ENCODE results near the gene ADAMTS2. TPM values are rescaled to one million over a fixed set of nuclear protein-coding genes. Genes with fewer than 3 reads are reported as not detected.
A peak's percentile ranks its signal among the peaks of the same experiment; 100 is the strongest.
"Not testable (repeated sequence)": the region's sequence is repeated elsewhere in the genome, so short reads cannot be mapped to it uniquely, and the experiment has no call there.

Gene ADAMTS2
- polyA plus RNA-seq, 1 donor from 2014 or later: not detected

- Mint-ChIP-seq H3K36me3 (no peaks in the 10 kb centered on the region), H3K4me1 (peaks cover 0 to 1% (median 0%) of the 10 kb centered on the region in 3 donors), H3K27ac (no peak overlapping the region), H3K4me3 (no peak overlapping the region), H3K27me3 (peaks cover 10% of the 10 kb centered on the region), H3K9me3 (peaks cover 0 to 4% (median 2%) of the 10 kb centered on the region in 3 donors)
Measured at GRCh38 chr5:179327021-179327735, 18.1 kb downstream of the ADAMTS2 start.

DNA sequence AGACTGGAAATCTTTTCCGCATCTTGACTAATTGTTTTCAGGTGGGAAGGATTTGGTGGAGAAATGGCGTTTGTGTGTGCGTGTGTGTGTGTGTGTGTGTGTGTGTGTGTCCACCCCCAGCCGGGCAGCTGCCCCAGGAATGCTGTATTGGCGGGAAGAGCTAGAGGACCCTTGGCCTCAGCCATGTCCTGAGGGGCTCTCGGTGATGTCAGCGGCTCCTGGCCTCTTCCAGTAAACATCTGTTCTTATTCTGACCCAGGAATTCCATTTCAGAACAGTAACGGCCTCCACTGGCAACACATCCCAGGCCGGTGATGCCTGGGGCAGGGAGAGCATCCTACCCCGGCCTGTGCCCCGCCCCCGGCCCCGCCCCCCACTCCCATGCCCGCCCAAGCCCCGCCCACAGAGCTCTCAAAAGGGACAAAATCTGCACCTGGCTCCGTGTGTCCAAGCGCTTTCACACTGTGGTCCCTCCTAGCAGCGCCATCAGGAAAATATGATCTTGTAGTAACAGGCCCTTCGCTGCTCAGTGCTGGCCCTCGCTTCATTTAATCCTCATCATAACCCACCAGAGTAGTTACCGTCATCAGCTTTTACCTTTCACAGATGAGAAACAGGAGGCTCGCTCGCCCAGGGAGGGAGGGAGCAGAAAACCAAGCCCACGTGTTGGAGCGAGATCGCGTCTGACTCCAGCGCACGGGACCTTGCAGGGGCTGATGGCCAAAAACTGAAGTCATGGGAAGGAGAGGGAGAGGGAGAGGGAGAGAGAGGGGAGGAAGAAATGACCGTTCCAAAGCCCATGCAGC lies 18.9 kb downstream of the ADAMTS2 start:
- no peak overlapping the region for H3K4me3 Mint-ChIP-seq
- peaks cover 2% of the 10 kb centered on the region for H3K36me3 Mint-ChIP-seq
- no peak overlapping the region for H3K27ac Mint-ChIP-seq

DNA sequence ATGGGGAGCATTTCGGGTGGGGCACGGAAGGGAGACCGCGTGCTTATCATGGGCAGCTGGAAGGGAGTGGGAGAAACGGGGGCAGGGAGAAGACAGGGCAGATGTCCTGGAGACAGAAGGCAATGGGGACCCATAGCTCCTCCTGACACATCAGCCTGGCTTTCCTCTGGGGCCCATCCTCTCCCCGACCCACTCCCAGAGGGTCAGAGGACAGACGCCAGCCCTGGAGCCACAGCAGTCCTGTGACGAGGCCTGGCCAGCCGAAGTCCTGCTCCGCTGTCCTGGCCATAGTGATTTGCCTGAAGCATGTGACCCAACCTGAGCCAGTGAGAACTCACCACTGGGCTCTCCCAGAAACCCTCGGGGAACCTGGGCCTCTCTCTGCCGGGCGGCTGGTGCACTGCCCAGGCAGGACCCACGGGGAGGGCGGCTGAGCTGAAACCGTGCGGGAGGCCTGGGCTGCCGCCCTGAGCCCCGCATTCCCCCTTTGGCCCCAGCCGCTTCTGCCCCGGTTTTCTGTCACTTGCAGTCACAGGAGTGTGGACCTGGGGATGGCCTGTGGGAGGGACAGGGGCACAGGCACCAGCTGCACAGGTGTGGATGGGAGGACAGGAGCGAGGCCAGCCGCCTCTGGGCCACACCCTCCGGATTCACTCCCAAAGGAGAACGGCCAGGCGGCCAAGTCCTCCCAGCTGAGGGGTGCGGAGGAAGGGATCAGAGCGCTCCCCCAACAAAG lies 19.8 kb downstream of the ADAMTS2 start:
- Mint-ChIP-seq H3K9me3 (peaks cover 0 to 3% (median 2%) of the 10 kb centered on the region in 3 donors), H3K27ac (no peak overlapping the region)

More for the DNA sequence above, 18.9 kb downstream of the ADAMTS2 start:
- H3K9me3 Mint-ChIP-seq: peaks cover 0 to 3% (median 2%) of the 10 kb centered on the region in 3 donors
- H3K27me3 Mint-ChIP-seq: peaks cover 10% of the 10 kb centered on the region
- peaks cover 0 to 1% (median 0%) of the 10 kb centered on the region in 3 donors for H3K4me1 Mint-ChIP-seq

GRCh38 chr5:179324760-179325295 lies 20.4 kb downstream of the ADAMTS2 start:
- Mint-ChIP-seq H3K4me3 (no peak overlapping the region), H3K27ac (no peak overlapping the region), H3K27me3 (peaks cover 5% of the 10 kb centered on the region), H3K36me3 (peaks cover 2% of the 10 kb centered on the region), H3K4me1 (peaks cover 0 to 1% (median 0%) of the 10 kb centered on the region in 3 donors), H3K9me3 (peaks cover 0 to 3% (median 2%) of the 10 kb centered on the region in 3 donors)

More for the DNA sequence above, 19.8 kb downstream of the ADAMTS2 start:
- H3K27me3 Mint-ChIP-seq: peaks cover 9% of the 10 kb centered on the region
- H3K4me3 Mint-ChIP-seq: no peak overlapping the region
- peaks cover 0 to 1% (median 0%) of the 10 kb centered on the region in 3 donors for H3K4me1 Mint-ChIP-seq
- H3K36me3 Mint-ChIP-seq: peaks cover 2% of the 10 kb centered on the region

- not testable (repeated sequence) for H3K9me3 Mint-ChIP-seq, H3K4me3 Mint-ChIP-seq, H3K27me3 Mint-ChIP-seq, H3K27ac Mint-ChIP-seq, H3K36me3 Mint-ChIP-seq, H3K4me1 Mint-ChIP-seq
Measured at GRCh38 chr5:179324316-179324715, 20.9 kb downstream of the ADAMTS2 start.

- peaks cover 1% of the 10 kb centered on the region for H3K27me3 Mint-ChIP-seq
- no peak overlapping the region for H3K4me3 Mint-ChIP-seq
- peaks cover 0 to 1% (median 0%) of the 10 kb centered on the region in 3 donors for H3K4me1 Mint-ChIP-seq
- H3K27ac Mint-ChIP-seq: no peak overlapping the region
- H3K36me3 Mint-ChIP-seq: peaks cover 2% of the 10 kb centered on the region
- peaks cover 0 to 3% (median 2%) of the 10 kb centered on the region in 3 donors for H3K9me3 Mint-ChIP-seq
Measured at GRCh38 chr5:179323026-179323870, 22.0 kb downstream of the ADAMTS2 start.

DNA sequence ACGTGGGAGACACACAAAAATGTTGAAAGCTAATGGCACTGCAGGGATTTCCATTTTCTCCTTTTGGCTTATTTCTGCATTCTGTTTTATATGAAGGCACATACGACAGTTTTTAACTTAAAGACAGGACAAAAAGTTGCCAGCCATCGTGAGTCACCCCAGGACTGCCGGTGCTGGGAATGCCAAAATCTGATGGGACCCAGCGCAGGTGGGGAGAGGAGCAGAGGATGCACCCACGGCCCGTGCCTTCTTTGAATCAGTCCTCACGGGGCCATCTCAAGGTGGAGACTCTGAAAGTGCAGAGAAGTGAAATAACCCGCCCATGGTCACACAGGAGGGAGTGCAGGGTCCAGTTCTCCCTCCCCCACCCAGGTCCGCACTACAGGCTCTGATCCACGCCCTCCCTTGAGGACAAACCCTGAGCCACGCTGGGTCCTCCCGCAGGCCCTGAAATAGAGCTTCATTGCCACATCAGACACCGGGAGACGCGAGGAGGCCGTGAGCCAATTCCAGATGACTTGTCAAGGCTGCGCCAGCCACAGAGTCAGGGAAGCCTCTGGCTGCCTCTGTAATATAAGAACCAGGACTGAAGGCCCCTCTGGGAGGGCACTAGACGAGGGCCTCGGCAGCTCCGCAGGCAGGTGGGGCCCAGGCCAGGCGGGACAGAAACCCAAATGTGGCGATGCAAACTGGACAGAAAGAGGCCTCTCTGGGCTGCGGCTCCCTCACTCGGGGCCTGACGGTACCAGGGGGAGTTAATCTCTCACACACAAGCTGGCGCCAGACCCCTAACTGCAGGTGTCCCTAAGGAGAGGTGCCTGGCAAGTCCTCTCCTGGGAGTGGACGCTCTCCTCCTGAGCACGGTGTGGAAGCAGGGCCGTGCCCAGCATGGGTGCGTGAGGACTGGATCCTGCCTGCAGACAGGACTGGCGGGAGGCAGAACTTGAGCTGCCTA lies 22.9 kb downstream of the ADAMTS2 start:
- Mint-ChIP-seq H3K4me1 (no peaks in the 10 kb centered on the region), H3K9me3 (peaks cover 0 to 3% (median 0%) of the 10 kb centered on the region in 3 donors), H3K36me3 (peaks cover 2% of the 10 kb centered on the region), H3K27me3 (peaks cover 1% of the 10 kb centered on the region), H3K4me3 (peak overlapping the region in 1 of 4 donors; percentile 12), H3K27ac (no peak overlapping the region)

DNA sequence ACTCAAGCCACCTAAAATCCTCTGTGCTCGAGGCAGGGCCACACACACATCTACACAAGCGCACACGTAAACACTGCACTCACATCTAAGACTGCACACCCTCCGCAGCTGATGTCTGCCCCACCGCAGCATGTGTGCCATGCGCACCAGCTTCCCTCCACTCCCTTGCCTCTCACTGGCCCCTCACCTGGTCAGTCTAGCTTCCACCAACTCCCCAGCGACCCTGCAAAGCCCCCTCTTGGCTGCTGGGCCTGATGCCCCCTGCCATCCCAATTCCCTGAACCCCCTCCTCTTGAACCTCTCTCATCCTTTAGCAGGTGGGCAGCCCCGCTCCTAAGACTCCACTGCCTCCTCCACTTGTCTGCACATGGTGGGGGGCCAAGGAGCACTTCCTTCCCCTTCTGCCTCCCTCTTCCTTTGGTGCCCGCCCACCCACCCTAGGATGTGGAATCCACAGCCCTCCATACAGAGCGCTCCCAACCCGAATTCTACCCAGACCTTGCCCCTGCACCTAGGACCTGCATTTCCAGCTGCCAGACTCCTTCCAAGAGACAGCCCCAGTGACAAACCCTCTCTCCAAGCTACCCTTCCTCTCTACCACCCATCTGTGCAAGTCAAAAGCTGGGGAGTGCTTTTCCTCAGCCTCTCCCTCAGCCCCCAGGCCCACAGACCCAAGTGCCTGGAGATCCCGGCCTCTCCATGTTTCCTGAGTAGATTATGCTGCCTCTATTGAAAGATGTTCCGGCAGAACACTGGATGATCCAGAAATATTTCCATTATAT lies 23.9 kb downstream of the ADAMTS2 start:
- H3K9me3 Mint-ChIP-seq: peaks cover 0 to 3% (median 0%) of the 10 kb centered on the region in 3 donors
- H3K4me1 Mint-ChIP-seq: no peaks in the 10 kb centered on the region
- no peak overlapping the region for H3K4me3 Mint-ChIP-seq
- peaks cover 2% of the 10 kb centered on the region for H3K36me3 Mint-ChIP-seq
- no peak overlapping the region for H3K27ac Mint-ChIP-seq
- peaks cover 1% of the 10 kb centered on the region for H3K27me3 Mint-ChIP-seq

DNA sequence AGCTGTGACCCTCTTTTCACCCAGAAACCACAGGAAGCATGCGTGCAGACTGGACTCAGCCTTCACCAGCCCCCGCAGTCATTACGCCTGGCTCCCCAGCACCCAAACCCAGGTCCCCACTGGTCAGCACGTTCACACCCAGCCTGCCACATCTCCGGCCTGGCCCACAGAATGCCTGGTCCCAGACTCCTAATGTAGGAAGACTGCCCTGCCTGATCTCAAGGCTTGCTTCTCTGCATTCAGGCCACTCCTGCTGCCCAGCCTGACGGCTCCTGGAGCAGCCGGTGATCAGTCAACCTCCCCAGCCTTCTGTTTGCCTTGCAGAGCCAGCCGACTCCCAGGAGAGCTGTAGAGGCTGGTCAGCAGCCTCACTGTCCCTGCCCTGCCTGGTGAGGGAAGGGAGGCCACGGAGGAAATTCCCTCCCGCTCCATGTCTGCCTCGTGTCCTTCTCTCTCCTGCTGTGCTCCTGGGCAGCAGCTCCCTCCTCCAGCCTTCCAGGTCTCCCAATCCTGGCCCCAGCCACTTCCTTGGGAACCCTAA lies 25.4 kb downstream of the ADAMTS2 start:
- Mint-ChIP-seq H3K27ac (no peak overlapping the region), H3K4me1 (no peaks in the 10 kb centered on the region), H3K9me3 (peaks cover 0 to 3% (median 0%) of the 10 kb centered on the region in 3 donors), H3K4me3 (no peak overlapping the region), H3K36me3 (peaks cover 2% of the 10 kb centered on the region), H3K27me3 (peaks cover 2% of the 10 kb centered on the region)

- no peak overlapping the region for H3K27ac Mint-ChIP-seq
- peaks cover 2% of the 10 kb centered on the region for H3K27me3 Mint-ChIP-seq
- H3K36me3 Mint-ChIP-seq: peaks cover 2% of the 10 kb centered on the region
- no peaks in the 10 kb centered on the region for H3K4me1 Mint-ChIP-seq
- H3K4me3 Mint-ChIP-seq: no peak overlapping the region
- H3K9me3 Mint-ChIP-seq: peaks cover 0 to 3% (median 0%) of the 10 kb centered on the region in 3 donors
Measured at GRCh38 chr5:179319123-179319522, 26.1 kb downstream of the ADAMTS2 start.

DNA sequence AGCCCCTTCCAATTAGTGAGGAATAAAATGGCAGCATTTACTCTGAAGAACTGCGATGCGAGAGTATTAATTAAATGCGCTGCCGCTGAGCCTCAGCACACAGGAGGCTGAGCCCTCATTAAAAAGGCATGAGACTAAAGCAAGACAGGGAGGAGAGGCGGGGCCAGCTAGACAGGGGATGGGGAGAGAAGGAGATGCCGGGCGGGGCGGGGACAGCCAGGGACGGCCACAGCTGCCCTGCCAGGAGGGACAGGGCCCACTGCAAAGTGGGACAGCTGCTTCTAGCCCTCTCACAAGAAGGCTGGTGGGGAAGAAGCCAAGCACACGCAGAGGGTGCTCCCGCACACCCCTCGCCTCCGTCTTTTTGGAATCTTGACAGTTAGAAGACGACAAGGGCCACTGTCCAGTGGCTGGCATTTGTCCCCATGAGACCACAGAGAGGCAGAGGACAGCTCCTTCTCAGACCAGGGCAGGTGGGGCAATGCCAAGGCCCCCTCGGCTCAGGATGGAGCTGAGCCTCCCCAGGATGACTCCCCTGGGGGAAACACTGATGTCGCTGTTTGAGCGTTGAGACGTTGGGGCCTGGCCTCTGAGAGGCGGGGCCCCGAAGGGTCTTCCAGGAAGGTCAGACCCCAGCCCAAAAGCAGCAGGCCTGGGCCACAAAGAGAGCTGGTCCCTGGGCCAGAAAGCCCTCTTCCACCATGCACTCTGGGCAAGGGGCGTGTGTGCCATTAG lies 26.9 kb downstream of the ADAMTS2 start:
- no peak overlapping the region for H3K27ac Mint-ChIP-seq
- H3K27me3 Mint-ChIP-seq: peaks cover 2% of the 10 kb centered on the region
- no peaks in the 10 kb centered on the region for H3K4me1 Mint-ChIP-seq
- peaks cover 0 to 3% (median 0%) of the 10 kb centered on the region in 3 donors for H3K9me3 Mint-ChIP-seq
- peaks cover 2% of the 10 kb centered on the region for H3K36me3 Mint-ChIP-seq
- no peak overlapping the region for H3K4me3 Mint-ChIP-seq

All from IgD-negative memory B cell (primary cell).